Endodermal cell (in vitro differentiated cells): Measurements from ENCODE around the gene CDT1. TPM values are rescaled to one million over a fixed set of nuclear protein-coding genes. Genes with fewer than 3 reads are reported as not detected.
A peak's percentile ranks its signal among the peaks of the same experiment; 100 is the strongest.

Experiments
- DNase-seq: peaks from one replicate; pipeline ENCODE4 v3.0.0-alpha.2; 2017
- H3K27ac ChIP-seq: 2 replicates; pipeline ENCODE4 v1.5.1; 2013; ENCODE audit warnings: mild to moderate bottlenecking, low read depth, low read length, moderate library complexity
- H3K27me3 ChIP-seq: 2 replicates; pipeline ENCODE4 v1.6.1; 2013; ENCODE audit warnings: mild to moderate bottlenecking, low read length, moderate library complexity; ENCODE audit not compliant: insufficient read depth, control insufficient read depth, poor library complexity, severe bottlenecking
- H3K36me3 ChIP-seq: 2 replicates; pipeline ENCODE4 v1.7.0; 2013; ENCODE audit warnings: mild to moderate bottlenecking, low read length, moderate library complexity; ENCODE audit not compliant: control insufficient read depth, insufficient read depth
- H3K4me1 ChIP-seq: one replicate; pipeline ENCODE4 v1.7.0; 2013; ENCODE audit warnings: low read length; ENCODE audit not compliant: control insufficient read depth, insufficient read depth
- H3K4me3 ChIP-seq: 2 replicates; pipeline ENCODE4 v1.5.1; 2013; ENCODE audit warnings: mild to moderate bottlenecking, low read length, moderate library complexity
- H3K9ac ChIP-seq: 2 replicates; pipeline ENCODE4 v1.6.1; 2013; ENCODE audit warnings: mild to moderate bottlenecking, low read length, moderate library complexity; ENCODE audit not compliant: poor library complexity, severe bottlenecking; ENCODE audit errors: extremely low read depth
- H3K9me3 ChIP-seq: 2 replicates; pipeline ENCODE4 v1.6.1; 2013; ENCODE audit warnings: mild to moderate bottlenecking, low read length, moderate library complexity; ENCODE audit not compliant: control insufficient read depth
- H3K27ac Mint-ChIP-seq: 2 replicates; pipeline ENCODE4 v1.8.0; 2020; ENCODE audit warnings: mixed read lengths
- H3K27me3 Mint-ChIP-seq: 2 replicates; pipeline ENCODE4 v1.8.0; 2021; ENCODE audit warnings: mild to moderate bottlenecking, mixed read lengths; ENCODE audit not compliant: insufficient read depth
- H3K36me3 Mint-ChIP-seq: 2 replicates; pipeline ENCODE4 v1.8.0; 2020; ENCODE audit warnings: low read depth, mixed read lengths
- H3K4me1 Mint-ChIP-seq: 2 replicates; pipeline ENCODE4 v1.8.0; 2020; ENCODE audit warnings: mixed read lengths
- H3K4me3 Mint-ChIP-seq: 2 replicates; pipeline ENCODE4 v1.8.0; 2020; ENCODE audit warnings: mild to moderate bottlenecking, moderate library complexity, mixed read lengths
- H3K9me3 Mint-ChIP-seq: 2 replicates; pipeline ENCODE4 v1.8.0; 2020; ENCODE audit warnings: mild to moderate bottlenecking, mixed read lengths
- WGBS, 2 experiments: methylation state at CpG; one replicate each; pipeline versions ENCODE4 v1.1.5 to v1.1.7; 2013; ENCODE audit warnings: missing lambda C conversion rate in 2 of 2, mixed read lengths in 1 of 2; ENCODE audit not compliant: insufficient coverage in 1 of 2, insufficient read length in 1 of 2; 5-methylcytosine and 5-hydroxymethylcytosine counted together
- total RNA-seq, 2 donors: library from RNA; stranded (reverse); fragmentation: NEBNext Ultra II Directional in 1 of 2; extraction: Animal tissue kit (Norgen Biotek cat#: 25700) in 1 of 2; gene quantifications; 2 replicates in 1 of 2; 3 replicates in 1 of 2; pipeline ENCODE4 v1.2.1, GENCODE V29; 2021
- TF ChIP-seq, protein P1 (sequence below): fragments of 200-600 bp; sonication (generic); conservative IDR thresholded peaks from 2 replicates; pipeline ENCODE4 v1.5.0; 2021; ENCODE audit warnings: antibody characterized with exemption, mild to moderate bottlenecking

CDT1 gene
- total RNA-seq, 2 donors from 2014 or later = 57.1 to 63.0 TPM

DNA sequence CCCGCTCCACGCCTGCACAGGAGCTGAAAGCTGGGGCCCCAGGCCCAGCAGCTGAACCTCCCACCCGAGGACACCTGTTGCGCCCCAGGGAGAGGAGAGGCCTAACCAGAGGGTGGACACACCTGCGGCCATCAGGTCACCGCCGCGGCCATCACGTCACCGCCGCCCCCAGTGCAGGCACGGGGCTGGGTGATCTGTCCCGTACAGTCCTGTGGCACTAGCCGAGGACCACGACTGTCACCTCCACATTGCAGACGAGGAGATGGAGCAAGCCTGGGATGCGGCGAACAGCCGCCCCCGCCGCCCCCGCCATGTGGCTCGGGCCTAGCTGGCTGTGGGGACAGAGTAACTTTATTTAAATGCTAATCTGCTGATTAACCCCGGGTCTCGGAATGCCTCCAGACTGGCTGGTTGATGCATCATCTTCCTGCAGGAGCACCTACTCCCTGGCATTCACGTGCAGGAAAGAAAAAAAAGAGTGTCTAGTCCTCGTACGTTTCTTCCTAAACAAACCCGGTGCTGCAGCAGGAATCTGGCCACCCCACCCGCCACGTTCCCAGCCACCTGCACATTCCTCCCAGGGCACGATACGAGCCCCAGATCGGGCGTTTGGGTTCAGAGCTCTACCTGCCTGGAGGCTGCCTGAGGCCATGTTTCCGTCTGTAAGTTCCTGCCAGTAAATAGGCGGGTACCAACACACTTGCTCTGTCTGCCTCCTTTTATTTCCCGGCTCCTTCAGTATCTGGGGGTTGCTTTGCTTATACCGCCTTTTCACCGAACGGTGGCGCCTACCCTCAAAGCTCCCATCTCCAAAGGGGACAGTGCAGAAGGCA lies 48.5 kb upstream of the CDT1 start:
- H3K27ac Mint-ChIP-seq = no peak overlapping the region
- 70 to 79% methylated on average over 30 to 42 of the region's 42 CpGs for WGBS, 2 experiments
- DNase-seq = peak; percentile 85
- TF ChIP-seq, protein P1, sequence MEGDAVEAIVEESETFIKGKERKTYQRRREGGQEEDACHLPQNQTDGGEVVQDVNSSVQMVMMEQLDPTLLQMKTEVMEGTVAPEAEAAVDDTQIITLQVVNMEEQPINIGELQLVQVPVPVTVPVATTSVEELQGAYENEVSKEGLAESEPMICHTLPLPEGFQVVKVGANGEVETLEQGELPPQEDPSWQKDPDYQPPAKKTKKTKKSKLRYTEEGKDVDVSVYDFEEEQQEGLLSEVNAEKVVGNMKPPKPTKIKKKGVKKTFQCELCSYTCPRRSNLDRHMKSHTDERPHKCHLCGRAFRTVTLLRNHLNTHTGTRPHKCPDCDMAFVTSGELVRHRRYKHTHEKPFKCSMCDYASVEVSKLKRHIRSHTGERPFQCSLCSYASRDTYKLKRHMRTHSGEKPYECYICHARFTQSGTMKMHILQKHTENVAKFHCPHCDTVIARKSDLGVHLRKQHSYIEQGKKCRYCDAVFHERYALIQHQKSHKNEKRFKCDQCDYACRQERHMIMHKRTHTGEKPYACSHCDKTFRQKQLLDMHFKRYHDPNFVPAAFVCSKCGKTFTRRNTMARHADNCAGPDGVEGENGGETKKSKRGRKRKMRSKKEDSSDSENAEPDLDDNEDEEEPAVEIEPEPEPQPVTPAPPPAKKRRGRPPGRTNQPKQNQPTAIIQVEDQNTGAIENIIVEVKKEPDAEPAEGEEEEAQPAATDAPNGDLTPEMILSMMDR = peak; percentile 72
- H3K9me3 Mint-ChIP-seq = no peaks in the 10 kb centered on the region
- no peaks in the 10 kb centered on the region for H3K27me3 ChIP-seq
- peaks cover 3% of the 10 kb centered on the region for H3K4me1 ChIP-seq
- H3K27ac ChIP-seq = no peak overlapping the region
- peaks cover 8% of the 10 kb centered on the region for H3K4me1 Mint-ChIP-seq
- H3K36me3 Mint-ChIP-seq = no peaks in the 10 kb centered on the region
- no peak overlapping the region for H3K4me3 Mint-ChIP-seq
- peaks cover 4% of the 10 kb centered on the region for H3K36me3 ChIP-seq
- no peaks in the 10 kb centered on the region for H3K9me3 ChIP-seq
- no peak overlapping the region for H3K9ac ChIP-seq
- no peak overlapping the region for H3K4me3 ChIP-seq
- H3K27me3 Mint-ChIP-seq = no peaks in the 10 kb centered on the region

DNA sequence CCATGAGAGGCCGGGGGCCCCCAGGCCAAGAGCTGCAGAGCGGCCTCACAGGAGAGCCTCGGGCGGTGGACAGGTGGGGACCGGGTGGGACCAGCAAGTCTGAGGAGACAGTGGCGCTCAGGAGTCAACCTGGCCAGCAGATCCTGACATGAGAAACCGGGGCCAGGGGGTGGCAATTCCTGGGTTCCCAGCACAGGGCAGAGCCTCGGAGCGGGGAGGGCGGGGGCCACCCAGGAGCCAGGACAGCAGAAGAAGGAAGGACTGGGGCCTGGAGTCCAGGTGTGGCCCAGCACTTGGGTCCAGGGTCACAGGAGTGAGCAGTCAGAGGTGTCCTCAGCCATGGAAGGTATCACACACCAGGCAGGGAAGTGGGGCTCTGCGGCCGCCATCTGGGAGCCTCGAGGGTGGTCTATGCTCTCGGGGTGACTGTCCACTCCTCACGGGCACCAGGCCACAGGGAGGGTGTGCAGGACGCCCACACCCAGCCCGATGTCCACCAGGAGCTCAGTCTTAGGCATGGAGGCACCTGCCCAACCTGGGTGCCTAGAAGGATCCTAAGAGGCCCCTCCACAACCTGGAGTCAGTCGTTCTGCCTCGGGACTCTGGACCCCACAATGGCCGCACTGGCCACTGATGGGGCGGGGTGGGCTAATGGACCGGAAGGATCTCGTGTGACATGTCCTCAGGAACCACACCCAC lies 47.7 kb upstream of the CDT1 start:
- H3K27ac Mint-ChIP-seq = no peak overlapping the region
- Histone ChIP-seq H3K4me3 (no peak overlapping the region), H3K27me3 (no peaks in the 10 kb centered on the region), H3K4me1 (peaks cover 3% of the 10 kb centered on the region), H3K36me3 (peaks cover 4% of the 10 kb centered on the region), H3K27ac (no peak overlapping the region), H3K9me3 (no peaks in the 10 kb centered on the region), H3K9ac (no peak overlapping the region)
- no peak for DNase-seq
- no peaks in the 10 kb centered on the region for H3K27me3 Mint-ChIP-seq
- no peaks in the 10 kb centered on the region for H3K36me3 Mint-ChIP-seq
- peaks cover 8% of the 10 kb centered on the region for H3K4me1 Mint-ChIP-seq
- 92 to 95% methylated on average over 23 of the region's 23 CpGs for WGBS, 2 experiments
- H3K4me3 Mint-ChIP-seq = no peak overlapping the region
- TF ChIP-seq, protein P1 = peak; percentile 7
- H3K9me3 Mint-ChIP-seq = no peaks in the 10 kb centered on the region

DNA sequence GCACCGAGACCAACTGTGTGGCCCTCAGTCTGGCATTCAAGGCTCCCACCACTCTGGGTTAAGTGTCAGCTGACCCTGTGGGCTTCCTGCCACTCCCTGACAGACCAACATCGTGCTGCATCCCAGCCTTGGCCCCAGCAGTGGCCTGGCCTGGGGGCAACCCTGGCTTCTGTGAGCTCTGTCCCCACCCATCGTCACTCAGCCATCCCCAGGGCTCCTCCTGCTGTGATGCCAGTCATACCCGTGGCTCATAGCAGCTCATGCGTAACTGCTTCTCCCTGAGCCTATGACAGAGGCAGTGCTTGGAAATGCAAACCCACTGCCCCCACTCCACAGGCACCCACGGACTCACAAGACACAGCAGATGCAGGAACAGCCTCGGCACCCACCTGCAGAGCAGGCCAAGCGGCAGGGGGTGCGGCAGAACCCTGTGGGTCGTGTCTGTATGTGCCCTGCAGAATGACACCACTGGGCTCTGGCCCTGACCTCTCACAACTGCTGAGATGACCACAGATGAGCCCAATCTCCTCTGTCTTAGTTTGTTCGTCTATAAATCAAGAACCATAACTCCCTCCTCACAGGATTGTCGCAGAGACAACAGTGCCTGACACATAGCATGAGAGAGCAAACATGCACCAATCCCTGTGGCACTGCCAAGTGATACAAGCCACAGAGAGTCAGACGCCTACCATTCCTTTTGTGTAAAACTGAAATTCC lies 45.2 kb upstream of the CDT1 start:
- H3K9me3 Mint-ChIP-seq = no peaks in the 10 kb centered on the region
- peaks cover 12% of the 10 kb centered on the region for H3K4me1 Mint-ChIP-seq
- no peaks in the 10 kb centered on the region for H3K27me3 Mint-ChIP-seq
- H3K4me3 ChIP-seq = no peak overlapping the region
- peaks cover 14% of the 10 kb centered on the region for H3K4me1 ChIP-seq
- no peak overlapping the region for H3K27ac ChIP-seq
- H3K27me3 ChIP-seq = no peaks in the 10 kb centered on the region
- no peaks in the 10 kb centered on the region for H3K36me3 ChIP-seq
- WGBS, 2 experiments = 89 to 95% methylated on average over 6 to 13 of the region's 13 CpGs
- TF ChIP-seq, protein P1 = no peak
- H3K9ac ChIP-seq = no peak overlapping the region
- no peak overlapping the region for H3K4me3 Mint-ChIP-seq
- H3K27ac Mint-ChIP-seq = no peak overlapping the region
- H3K9me3 ChIP-seq = no peaks in the 10 kb centered on the region
- DNase-seq = no peak
- H3K36me3 Mint-ChIP-seq = no peaks in the 10 kb centered on the region
